ENCODE measurements around the gene JDP2.

DNA sequence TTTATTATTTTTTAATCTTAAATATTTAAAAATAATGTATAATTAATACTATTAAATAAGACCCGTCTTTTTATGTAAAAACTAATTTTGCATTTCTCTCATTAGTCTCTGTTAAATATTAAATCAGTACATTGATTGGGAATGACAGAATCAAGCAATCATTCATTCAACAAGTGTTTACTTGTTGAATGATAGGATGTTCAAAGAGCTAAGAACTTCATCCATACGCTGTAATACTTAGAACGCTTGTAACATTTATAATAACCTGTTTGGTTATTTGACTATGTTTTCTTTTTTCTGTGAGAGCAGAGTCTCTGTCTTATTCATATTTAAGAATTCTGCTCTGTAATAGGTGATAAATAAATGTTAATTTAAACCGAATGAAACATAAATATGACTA lies 91.6 kb downstream of the JDP2 start:
- TF ChIP-seq CTCF (IDR thresholded peaks at IDR 0.05) (no peak), POLR2A (IDR thresholded peaks at IDR 0.05) (no peak)
